ENCODE measurements around the gene COLEC12.

COLEC12 gene

DNA sequence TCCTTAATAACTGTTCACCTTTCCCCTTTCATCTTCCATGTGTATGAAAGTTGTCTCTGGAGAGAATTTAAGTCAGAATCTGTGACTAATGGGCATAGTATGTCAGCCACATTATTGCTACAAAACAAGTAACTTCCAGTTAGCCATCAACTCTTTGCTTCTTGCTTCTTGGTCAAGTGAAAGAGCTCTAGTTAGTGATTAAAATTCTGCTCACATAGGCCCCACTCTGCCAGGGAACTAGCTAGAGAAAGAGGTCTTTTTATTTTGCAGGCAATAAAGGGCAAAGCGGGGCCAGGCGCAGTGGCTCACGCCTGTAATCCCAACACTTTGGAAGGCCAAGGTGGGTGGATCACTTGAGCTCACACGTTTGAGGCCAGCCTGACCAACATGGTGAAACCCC, 64.6 kb downstream of the COLEC12 start:
- DNase-seq (ENCODE audit: low read depth), result no peak

DNA sequence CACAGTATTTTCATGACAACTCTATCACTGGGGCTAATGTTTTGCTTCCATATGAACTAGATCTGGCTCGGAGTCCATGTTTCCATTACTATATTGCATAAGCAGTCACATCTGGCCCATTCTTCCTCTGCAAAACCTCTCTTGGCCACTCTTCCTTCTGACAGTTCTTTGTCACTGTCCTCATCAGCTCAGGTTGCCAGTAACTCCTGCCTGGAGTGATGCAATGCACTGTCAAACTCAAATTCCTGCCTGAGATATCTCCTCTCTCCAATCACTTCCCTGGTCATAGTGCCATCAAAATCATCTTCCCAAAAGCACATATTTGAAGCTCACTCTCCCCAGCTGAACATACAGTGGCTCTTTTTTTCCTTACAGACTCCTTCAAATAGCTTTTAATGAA, 66.1 kb downstream of the COLEC12 start:
- no peak for DNase-seq (ENCODE audit: low read depth)

DNA sequence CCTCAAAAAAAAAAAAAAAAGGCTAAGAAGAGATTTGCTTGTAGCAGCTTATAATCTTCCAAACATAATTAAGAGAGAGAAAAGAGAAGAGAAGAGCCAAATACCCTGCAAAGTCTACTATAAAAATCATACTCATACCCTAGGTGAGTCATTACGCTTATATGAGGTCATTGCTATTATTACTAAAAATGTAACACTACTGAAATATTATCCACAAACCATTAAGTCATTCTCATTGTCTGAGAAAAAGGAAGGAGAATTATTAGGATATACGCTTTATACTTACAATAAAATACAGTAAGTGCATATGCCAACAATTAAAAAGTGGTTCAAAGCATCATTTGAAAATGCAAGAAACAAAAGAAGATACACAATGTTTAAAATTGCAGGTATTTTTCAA, 66.5 kb downstream of the COLEC12 start:
- no peak for DNase-seq (ENCODE audit: low read depth)

DNA sequence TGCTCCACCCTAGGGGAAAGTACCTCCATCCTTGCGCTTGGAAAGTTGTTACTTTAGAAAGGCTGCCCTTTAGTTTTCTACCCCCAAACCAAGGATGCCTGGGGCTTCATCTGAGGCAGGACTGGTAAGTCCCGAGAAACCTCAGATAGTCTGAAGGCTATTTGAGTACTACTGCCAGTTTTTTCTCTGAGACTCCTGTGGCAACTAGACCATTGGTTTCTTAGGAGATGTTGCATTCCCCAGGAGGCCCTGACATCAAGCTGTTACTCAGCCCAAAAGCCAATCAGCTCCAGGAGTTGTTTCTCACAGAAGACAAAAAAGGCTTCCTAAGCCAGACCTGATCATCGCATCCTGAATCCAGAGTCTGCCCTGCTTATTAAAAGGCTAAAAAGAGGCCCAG, 67.2 kb downstream of the COLEC12 start:
- no peak for DNase-seq (ENCODE audit: low read depth)

DNA sequence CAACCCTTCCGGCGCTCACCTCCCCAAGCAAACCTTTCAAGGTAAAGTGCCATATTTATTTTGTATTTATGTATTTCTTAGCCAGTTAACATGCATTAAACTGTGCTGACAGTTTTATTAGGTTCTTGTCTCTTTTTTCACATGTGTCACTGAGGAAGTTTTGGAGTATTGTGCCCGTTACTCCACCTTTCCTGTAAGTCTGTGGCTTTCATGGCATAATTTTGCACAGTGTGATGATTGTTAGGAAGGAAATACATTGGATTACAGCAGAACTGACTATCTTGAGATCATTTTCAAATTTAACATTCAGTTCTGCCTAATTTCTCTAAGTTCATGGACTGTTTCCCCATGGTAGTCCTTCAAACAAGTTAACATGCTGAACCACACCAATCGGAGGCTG, 67.7 kb downstream of the COLEC12 start:
- DNase-seq (ENCODE audit: low read depth), result no peak

DNA sequence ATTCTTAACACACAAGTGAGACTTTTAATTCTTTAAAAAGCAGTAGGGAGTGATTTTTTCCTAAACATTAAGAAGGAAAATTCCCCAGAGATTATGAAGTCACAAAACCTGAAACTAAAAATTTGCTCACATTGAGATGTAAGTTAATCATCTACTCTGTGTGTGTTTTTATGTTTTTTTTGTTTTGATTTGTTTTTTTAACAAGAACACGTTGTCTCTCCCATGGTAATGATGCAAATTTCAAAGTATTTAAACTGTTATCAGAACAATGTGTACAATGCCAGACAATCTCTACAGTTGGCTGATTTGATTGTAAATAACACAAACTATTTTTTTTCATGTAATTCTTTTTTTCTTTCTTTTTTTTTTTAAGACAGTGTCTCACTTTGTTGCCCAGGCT, 71.5 kb downstream of the COLEC12 start:
- DNase-seq (ENCODE audit: low read depth), result no peak

DNA sequence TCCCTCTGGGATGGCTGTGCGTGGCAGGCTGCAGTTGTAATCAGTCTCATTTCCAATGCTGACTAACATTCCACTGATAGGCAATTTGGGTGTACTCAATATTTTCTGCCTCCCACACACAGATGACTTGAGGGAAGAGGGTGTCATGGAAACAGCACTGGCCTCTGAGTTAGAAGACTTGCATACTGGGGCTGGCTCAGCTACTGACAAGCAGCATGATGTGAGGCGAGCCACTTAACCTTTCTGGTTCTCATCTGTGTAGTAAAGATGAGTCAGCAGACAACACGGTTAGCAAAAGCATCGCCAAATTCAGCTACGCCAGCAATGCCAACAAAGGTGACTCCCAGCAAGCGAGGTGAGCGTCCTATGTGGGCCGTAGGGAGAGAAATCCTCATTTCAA, 73.5 kb downstream of the COLEC12 start:
- no peak for DNase-seq (ENCODE audit: low read depth)

DNA sequence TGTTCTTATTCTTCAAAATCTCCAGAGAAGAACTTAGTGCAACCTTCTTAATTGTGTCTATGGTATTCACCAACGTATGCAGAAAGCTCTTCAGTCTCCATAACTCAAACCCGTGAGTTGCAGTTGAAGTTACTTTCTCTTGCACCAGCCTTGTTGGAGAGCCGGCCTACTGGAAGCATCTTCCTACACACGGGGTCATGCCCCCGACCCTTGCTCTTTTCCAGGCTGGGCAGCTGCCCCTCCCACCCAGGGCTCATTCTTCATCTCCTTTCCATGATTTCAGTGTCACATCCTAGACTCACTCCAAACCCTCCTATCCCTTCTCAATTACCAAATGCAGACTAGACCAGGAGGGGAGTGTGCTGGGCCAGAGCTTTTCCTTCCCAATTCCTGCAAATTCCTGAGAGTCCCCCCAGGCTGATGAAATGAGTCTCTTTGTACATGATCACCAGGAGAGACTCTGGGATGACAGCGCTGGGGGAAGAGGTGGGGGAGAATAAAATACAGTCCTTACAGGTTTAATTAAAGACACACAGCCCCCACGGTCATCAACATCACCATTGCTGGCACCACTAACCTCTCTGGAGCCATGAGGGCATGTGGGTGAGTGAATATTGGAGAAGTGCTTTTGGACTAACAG, 75.3 kb downstream of the COLEC12 start:
- no peak for DNase-seq (ENCODE audit: low read depth)

DNA sequence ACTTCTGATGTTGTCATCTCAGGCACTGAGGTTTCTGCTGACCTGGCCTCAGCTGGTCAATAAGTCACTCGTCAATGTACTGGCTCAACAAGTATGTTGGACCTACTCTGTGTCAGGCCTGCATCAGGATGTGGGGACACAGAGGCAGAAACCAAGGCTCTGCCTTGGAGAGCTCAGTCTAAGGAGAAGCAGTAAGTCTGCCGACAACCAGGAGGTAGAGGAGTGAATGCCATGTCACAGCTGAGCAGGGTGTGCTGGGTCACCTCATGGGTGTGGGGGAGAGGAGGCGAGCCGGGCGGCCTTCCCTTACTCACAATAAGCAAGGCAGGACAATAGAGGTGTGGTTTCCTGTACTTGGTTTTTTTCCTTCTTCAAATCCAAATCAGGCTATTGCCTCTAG, 75.8 kb downstream of the COLEC12 start:
- no peak for DNase-seq (ENCODE audit: low read depth)

DNA sequence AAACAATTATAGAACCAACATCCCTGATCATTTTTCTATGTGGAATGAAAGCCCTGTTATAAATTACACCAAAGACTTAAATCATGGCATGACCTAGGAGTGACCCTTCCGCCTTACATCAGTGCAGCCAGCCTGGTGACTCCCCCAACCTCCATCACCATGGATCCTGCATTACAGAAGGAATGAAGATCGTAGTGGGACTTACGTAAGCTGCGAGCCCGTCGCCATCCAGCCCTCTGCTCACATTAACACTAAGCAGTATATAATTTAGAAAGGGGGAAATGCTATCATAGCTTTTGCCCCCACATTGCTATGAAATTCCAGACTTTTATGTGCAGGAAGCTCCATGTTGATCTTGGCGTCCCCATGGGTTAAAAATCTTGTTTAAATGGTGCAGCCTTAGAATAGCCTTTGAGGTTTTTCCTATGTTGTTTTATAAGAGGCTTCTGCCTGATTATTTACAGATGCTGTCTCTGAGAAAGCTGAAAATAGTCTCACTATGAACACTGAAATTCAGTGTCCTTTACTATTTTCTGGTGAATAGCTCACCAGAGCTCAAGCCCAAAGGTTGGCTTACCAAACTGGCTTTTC, 76.3 kb downstream of the COLEC12 start:
- no peak for DNase-seq (ENCODE audit: low read depth)

DNA sequence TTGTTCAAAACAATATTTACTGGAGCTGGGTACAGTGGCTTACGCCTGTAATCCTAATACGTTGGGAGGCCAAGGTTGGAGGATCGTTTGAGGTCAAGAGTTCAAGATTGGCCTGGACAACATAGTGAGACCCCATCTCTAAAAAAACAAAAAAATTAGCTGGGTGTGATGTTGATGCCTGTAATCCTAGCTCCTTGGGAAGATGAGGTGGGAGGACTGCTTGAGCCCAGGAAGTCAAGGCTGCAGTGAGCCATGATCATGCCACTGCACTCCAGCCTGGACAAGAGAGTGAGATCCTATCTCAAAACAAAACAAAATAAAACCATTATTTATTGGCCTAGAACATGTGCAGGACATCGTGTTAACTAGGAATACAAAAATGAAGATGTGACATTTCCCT, 77.5 kb downstream of the COLEC12 start:
- no peak for DNase-seq (ENCODE audit: low read depth)

DNA sequence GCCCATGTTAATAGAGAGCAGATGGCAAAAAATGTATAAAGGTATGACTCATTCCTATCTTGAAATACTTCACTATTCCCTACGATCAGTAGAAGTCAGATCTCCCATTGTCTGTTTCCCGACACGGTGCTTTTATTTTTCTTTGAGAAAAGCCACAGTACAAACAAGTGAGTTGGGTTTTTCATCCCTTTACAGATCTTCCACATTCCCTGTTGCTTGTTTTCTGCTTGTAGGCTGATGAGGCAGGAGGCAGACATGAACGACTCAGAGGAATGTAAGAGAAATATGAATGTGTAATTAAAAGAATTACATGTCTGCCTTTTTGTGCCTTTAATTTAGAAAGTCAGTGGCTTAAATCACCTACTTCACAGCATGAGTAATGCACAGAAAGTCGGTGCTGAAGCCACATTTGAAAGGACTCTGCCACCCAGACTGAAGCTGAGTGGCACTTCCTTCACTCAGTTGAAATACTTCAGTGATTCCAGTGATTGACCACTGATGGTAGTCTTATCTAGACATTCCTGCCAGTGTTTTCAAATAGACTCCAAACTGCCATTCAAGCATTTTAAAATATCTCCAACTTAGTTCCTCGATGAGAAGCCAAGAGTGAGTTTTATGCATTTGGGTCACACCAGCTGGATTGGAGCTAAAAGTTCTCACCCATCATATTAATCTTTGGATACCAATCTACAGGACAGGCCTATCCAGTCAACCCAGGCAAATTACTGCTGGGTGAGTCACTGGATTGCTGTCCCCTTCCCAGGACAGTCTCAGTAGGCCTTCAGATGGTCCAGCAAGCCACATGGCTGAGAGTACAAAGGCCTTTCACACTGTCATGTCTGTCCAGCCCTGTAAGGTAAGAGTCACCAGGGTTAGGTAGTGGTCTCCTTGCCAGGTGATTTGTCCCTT, 79.0 kb downstream of the COLEC12 start:
- no peak for DNase-seq (ENCODE audit: low read depth)

DNA sequence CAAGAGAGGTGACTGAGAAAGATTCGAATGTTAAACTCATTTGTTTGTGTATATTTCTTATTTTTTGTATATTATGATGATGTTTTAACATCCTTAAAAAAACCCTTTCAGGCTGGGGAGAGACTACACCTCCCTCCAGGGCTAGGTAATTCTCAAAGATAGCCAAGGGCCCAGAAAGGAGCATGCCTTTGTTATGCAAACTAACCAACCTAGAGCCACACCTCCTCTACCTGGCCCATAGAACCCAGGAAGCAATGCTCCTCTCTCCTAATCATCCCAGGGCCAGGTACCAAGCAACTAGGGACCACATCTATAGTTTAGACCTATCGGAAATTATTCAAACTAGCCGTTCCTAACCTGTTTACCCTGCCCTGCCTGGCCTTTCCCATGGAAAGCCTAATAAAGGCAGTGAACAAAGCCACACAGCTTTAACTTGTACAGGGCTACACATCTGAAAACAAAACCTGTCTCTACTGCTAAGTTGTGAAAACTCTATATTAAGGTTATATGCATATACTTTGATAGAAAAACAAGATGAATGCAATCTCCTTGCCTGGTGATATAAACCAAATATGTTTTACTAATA, 79.7 kb downstream of the COLEC12 start:
- no peak for DNase-seq (ENCODE audit: low read depth)

DNA sequence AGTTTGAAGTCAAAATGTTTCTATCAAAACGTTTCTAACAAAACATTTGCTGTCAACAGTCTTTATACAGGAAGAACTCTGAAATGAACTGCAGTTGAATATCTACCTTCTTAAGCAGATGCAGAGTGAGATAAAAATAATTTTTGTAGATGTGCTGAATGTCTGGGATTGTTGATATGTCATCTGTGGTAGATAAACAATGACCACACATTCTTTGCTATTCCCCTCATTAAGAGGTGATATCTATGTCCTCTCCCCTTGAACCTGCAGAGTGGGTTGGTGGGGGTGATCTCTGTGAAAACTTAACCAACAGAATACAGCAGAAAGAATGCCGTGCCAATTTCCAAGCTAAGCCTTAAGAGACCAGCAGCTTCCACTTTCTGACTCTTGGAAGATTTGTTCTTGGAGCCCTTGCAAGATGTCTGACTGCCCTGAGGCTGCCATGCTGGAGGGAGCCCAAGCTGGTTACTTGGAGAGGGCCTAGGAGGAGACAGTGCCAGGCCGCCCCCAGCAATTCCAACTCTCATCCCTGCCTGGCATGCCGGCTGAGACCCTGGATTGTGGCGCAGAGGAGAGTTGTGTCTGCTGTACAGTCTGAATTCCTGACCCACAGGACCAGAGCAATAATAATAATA, 80.8 kb downstream of the COLEC12 start:
- no peak for DNase-seq (ENCODE audit: low read depth)

DNA sequence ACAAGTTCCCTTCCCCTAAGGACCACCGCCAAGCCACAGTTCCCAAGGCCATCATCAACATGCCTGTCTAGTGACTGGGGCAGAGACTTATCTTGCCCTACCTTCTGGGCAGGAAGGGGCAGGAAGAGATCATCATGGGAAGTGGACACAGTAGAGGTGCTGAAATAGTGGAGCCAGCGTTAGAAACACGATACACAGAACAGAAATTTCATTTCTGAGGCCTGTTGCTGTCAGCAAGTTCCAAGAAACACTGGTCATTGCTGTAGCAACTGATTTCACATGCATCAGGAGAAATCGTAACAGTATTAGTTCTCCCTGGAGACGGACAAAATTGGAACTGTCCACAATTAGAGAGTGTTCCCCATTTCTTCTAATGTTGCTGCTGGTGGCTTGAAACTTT, 83.0 kb downstream of the COLEC12 start:
- no peak for DNase-seq (ENCODE audit: low read depth)

DNA sequence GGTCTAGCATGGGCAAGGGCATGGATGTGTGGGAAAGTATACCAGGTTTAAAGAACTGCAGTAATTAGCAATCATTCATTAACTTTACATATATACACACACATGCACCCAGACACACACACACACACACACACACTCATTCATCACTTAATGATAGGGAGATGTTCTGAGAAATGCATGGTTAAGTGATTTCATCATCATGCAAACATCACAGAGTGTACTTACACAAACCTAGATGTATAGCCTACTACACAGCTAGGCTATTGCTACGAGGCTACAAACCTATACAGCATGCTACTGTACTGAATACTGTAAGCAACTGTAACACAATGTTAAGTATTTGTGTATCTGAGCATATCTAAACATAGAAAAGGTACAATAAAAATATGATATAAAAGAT, 83.6 kb downstream of the COLEC12 start:
- no peak for DNase-seq (ENCODE audit: low read depth)

DNA sequence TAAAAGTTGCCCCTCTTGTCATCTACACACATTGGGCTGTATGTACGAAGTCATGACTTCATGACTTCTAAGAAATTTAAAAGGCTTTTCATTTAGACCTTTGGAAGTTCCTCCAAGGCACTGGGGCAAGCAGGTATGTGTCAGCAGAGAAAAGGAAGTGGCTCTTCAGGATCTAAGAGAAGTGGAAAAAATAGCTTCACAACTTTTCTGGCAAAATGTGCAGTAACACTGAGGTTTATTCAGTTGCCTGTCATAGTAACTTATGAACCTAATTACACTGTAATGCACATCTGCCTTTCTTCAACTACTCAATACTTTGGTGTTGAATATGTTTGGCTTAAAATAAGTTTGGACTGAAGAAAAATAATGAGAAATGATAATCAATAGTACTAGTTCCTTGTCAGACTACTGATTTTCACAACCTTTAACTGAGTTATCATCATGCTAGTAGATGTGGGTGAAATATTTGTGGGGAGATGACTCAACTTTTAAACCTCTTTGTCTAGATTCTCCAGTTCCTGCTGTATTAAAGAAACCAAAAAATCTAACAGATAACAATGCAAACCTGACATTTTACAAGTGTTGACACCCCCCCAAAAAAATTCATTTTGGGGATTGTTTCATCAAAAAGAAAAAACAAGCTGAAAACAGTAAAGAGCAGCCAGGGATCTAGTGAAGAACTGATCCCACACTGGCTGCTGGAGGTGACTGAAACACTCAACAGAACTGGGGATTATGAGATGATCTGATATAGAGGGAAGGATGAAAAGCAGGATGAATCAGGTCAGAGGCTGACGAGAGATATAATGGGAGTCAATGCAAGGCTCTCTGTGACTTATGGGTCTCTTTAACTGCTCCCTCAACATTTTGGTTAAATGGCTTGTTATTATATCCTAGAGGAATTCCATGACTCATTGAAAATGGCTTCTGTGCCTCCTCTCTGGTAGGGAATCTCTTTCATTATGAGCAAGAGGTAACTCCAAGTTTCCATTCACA, 84.6 kb downstream of the COLEC12 start:
- DNase-seq (ENCODE audit: low read depth), result no peak

DNA sequence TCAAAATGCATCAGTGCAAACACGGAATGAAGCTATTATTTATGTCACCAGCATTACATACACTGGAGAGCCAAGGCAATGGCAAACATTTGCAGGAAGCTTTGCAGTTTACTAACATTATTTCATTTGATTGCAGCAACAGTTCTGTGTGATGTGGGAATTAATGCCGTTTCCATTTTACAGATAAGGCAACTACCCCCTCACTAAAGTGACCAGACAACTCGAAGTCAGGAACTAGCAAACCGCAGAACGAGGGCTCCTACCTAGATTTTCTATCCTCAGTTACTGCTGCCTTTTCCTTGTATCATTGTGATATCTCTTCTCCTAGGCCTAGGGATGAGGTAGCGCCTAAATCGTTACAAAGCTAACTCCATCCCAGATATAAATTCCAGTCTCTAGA, 85.5 kb downstream of the COLEC12 start:
- DNase-seq (ENCODE audit: low read depth), result no peak

DNA sequence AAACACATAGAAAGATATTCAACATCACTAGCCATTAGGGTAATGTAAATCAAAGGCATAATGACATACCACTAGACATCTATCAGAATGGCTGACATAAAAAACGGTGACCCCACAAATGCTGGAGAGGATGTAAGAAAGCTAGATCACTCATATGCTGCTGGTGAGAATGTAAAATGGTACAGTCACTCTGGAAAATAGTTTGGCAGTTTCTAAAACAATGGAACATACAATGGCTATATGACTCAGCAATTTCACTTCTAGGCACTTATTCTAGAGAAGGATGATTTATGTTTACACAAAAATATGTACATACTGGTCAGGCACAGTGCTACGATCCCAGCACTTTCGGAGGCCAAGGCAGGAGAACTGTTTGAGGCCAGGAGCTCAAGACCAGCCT, 87.3 kb downstream of the COLEC12 start:
- no peak for DNase-seq (ENCODE audit: low read depth)

DNA sequence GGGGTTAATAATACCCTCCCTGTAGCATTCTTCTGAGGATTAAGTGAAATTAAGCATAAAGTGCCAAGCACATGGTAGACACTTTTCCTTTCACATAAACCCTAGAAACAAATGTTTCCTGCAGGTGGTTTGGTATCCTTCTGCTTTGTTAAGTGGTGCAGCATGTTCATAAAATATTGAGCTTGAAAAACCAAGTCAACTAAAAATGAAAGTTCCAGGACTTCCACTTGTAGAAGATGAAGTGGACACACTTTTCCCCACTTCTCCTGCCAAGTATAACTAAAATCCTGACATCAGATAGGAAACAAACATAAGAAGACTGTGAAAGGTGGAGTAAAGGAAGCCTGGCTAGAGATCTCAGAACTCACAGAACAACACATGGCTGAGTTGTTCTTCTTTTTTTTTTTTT, 90.5 kb downstream of the COLEC12 start:
- DNase-seq (ENCODE audit: low read depth), result no peak

DNA sequence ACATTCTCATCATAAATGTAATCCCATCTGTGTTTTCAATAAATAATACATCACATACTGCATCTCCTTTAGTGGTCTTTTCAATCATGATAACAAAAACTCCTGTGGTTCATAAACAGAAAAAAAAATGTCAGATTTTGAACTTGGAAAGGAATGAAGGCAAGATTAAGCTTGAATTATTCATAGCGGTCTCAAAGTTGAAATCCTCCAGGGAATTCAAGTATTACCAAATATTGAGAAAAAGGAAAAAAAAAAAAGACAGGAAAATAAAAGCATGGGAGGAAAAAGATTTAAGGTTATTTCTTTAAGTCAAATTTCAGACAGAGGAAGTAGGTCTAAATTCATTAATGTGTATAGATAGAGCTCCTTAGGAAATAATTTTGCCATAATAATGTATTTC, 92.1 kb downstream of the COLEC12 start:
- no peak for DNase-seq (ENCODE audit: low read depth)

All from stimulated activated CD8-positive, alpha-beta memory T cell treated with anti-CD3 and anti-CD28 coated beads, Interleukin-4, amount 100 ng/mL, for 24 hours (primary cell).